GM19023 (cell line): Measurements from ENCODE around the gene MFAP4.

ENCODE experiments used
- ATAC-seq: cut with Tn5 transposase; IDR thresholded peaks from one replicate; pipeline ENCODE4 v1.9.1; 2021; ENCODE audit warnings: mild to moderate bottlenecking, moderate library complexity; ENCODE audit not compliant: unreplicated experiment

The MFAP4 gene

GRCh38 chr17:19386974-19387920 lies at the start of gene MFAP4:
Gene MFAP4, minus strand, starts transcription at chr17:19387190. Its CDS starts 35 bp downstream, at chr17:19387155.
- no peak for ATAC-seq

GRCh38 chr17:19433727-19434340 lies 46.8 kb upstream of the MFAP4 start:
- ATAC-seq: no peak

GRCh38 chr17:19433255-19433654 lies 46.3 kb upstream of the MFAP4 start:
- no peak for ATAC-seq

GRCh38 chr17:19431691-19432090 lies 44.7 kb upstream of the MFAP4 start:
- ATAC-seq: no peak

GRCh38 chr17:19426631-19427030 lies 39.6 kb upstream of the MFAP4 start:
- no peak for ATAC-seq

GRCh38 chr17:19424934-19425868 lies 38.2 kb upstream of the MFAP4 start:
- ATAC-seq: no peak

- no peak for ATAC-seq
Observed at GRCh38 chr17:19421926-19422325, 34.9 kb upstream of the MFAP4 start.

GRCh38 chr17:19421219-19421618 lies 34.2 kb upstream of the MFAP4 start:
- ATAC-seq: no peak

GRCh38 chr17:19418251-19418992 lies 31.4 kb upstream of the MFAP4 start:
- ATAC-seq: no peak

GRCh38 chr17:19417611-19418010 lies 30.6 kb upstream of the MFAP4 start:
- ATAC-seq: no peak

GRCh38 chr17:19415806-19416775 lies 29.1 kb upstream of the MFAP4 start:
- no peak for ATAC-seq

GRCh38 chr17:19415311-19415710 lies 28.3 kb upstream of the MFAP4 start:
- ATAC-seq: no peak

GRCh38 chr17:19414396-19415280 lies 27.6 kb upstream of the MFAP4 start:
- no peak for ATAC-seq

- ATAC-seq: no peak
Observed at GRCh38 chr17:19413761-19414160, 26.8 kb upstream of the MFAP4 start.

- ATAC-seq: no peak
Observed at GRCh38 chr17:19412984-19413383, 26.0 kb upstream of the MFAP4 start.

- no peak for ATAC-seq
Observed at GRCh38 chr17:19412510-19412909, 25.5 kb upstream of the MFAP4 start.

- no peak for ATAC-seq
Observed at GRCh38 chr17:19411631-19412030, 24.6 kb upstream of the MFAP4 start.
